HepG2 (cell line): ENCODE data around the gene LGALS4. TPM values are rescaled to one million over a fixed set of nuclear protein-coding genes. Genes with fewer than 3 reads are reported as not detected.

ENCODE experiments used
- BHLHE40 ChIP-seq: IDR thresholded peaks from 2 replicates; pipeline ENCODE4 v1.6.1; 2011; ENCODE audit warnings: low read length, improper control_type of control experiment
- FOXA1 ChIP-seq, 2 experiments: fragments of 450-650 bp in 1 of 2; sonication (generic) in 1 of 2; formaldehyde crosslinking in 1 of 2; IDR thresholded peaks; 2 replicates each; pipeline versions ENCODE4 v1.4.0 to v1.6.1; 2016 to 2020; ENCODE audit warnings: missing genetic modification reagents in 1 of 2
- HMGXB3 ChIP-seq: sonication (generic); formaldehyde crosslinking; IDR thresholded peaks from 2 replicates; pipeline ENCODE4 v1.4.0; 2020; ENCODE audit warnings: missing genetic modification reagents, borderline replicate concordance
- LCORL ChIP-seq, 2 experiments: fragments of 450-650 bp in 1 of 2; sonication (generic) in 1 of 2; formaldehyde crosslinking in 1 of 2; IDR thresholded peaks; 2 replicates each; pipeline versions ENCODE4 v1.5.0 to v1.6.1; 2017 to 2020; ENCODE audit warnings: antibody characterized with exemption in 1 of 2, missing genetic modification reagents in 1 of 2
- NCOA1 ChIP-seq: sonication (generic); formaldehyde crosslinking; IDR thresholded peaks from 2 replicates; pipeline ENCODE4 v1.9.0; 2021; ENCODE audit warnings: missing genetic modification reagents
- NR2F6 ChIP-seq, 2 experiments: IDR thresholded peaks; 2 replicates each; pipeline ENCODE4 v1.6.1; 2016; ENCODE audit warnings: antibody characterized with exemption in 1 of 2, mild to moderate bottlenecking in 1 of 2
- SYNCRIP ChIP-seq: fragments of 200-400 bp; formaldehyde crosslinking; IDR thresholded peaks from 2 replicates; pipeline ENCODE4 v1.6.1; 2018; ENCODE audit warnings: mild to moderate bottlenecking, low read depth, low read length; ENCODE audit not compliant: insufficient read depth
- ZFP82 ChIP-seq: sonication (generic); formaldehyde crosslinking; IDR thresholded peaks from 2 replicates; pipeline ENCODE4 v1.5.1; 2020; ENCODE audit warnings: mild to moderate bottlenecking, missing genetic modification reagents, borderline replicate concordance
- ZNF318 ChIP-seq: sonication (generic); formaldehyde crosslinking; IDR thresholded peaks from 2 replicates; pipeline ENCODE4 v1.4.0; 2020; ENCODE audit warnings: mild to moderate bottlenecking, missing genetic modification reagents
- ZNF724P ChIP-seq: sonication (generic); formaldehyde crosslinking; IDR thresholded peaks from 2 replicates; pipeline ENCODE4 v1.8.0; 2022; ENCODE audit warnings: missing genetic modification reagents, borderline replicate concordance
- ZNF816 ChIP-seq: sonication (generic); formaldehyde crosslinking; IDR thresholded peaks from 2 replicates; pipeline ENCODE4 v1.8.0; 2022; ENCODE audit warnings: missing genetic modification reagents, mild to moderate bottlenecking, borderline replicate concordance
- polyA plus RNA-seq, 8 experiments: library from polyadenylated mRNA; depleted of rRNA in 3 of 8; stranded (reverse) in 7 of 8; unstranded in 1 of 8; fragments of >200 nt; fragmentation: Illumina TruSeq in 4 of 8; extraction: Trizol in 4 of 8; gene quantifications; 2 replicates each; pipeline versions ENCODE4 v1.2.1 to v1.2.3, GENCODE V29; 2011 to 2016; ENCODE audit warnings: low read depth in 4 of 8, missing spikeins in 1 of 8, mixed read lengths in 1 of 8; ENCODE audit not compliant: insufficient read depth in 1 of 8
- total RNA-seq, 5 experiments: library from RNA; depleted of rRNA; stranded (reverse); fragments of >200 nt; fragmentation: Illumina TruSeq; extraction: Trizol; gene quantifications; 2 replicates each; pipeline ENCODE4 v1.2.3, GENCODE V29; 2016; ENCODE audit warnings: low read depth in 1 of 5
- TF ChIP-seq, protein P1 (sequence below): sonication (generic); formaldehyde crosslinking; IDR thresholded peaks from 2 replicates; pipeline ENCODE4 v1.9.0; 2022; ENCODE audit warnings: low read depth, missing genetic modification reagents

The LGALS4 gene
- total and polyA plus RNA-seq, 2 of the 13 experiments (the other 11 are each of a cell fraction or from before 2014, with no cell fraction given), result 0.24 to 0.71 TPM

DNA sequence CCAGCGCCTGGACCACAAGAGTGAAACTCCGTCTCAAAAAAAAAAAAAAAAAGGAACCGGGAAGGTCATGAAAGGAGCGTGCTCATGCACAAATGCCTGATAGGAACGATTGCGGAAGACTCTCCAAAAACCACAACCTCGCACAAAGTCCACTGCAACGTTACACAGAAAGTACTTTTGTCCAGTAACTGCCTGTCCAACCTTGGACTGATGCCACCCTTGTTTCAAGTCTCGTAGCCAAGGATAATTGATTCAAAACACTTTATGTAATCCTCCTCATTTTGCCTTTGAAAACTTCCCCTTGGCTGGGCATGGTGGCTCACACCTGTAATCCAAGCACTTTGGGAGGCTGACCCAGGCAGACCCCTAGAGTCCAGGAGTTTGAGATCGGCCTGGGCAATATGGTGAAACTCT lies 53.1 kb downstream of the LGALS4 start (continued):
- TF ChIP-seq, protein P1, sequence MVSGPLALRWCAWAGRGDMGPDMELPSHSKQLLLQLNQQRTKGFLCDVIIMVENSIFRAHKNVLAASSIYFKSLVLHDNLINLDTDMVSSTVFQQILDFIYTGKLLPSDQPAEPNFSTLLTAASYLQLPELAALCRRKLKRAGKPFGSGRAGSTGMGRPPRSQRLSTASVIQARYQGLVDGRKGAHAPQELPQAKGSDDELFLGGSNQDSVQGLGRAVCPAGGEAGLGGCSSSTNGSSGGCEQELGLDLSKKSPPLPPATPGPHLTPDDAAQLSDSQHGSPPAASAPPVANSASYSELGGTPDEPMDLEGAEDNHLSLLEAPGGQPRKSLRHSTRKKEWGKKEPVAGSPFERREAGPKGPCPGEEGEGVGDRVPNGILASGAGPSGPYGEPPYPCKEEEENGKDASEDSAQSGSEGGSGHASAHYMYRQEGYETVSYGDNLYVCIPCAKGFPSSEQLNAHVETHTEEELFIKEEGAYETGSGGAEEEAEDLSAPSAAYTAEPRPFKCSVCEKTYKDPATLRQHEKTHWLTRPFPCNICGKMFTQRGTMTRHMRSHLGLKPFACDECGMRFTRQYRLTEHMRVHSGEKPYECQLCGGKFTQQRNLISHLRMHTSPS (CRISPR knock-in tag), result peak; percentile 69; the same call in 1 of the 2 replicates
- TF ChIP-seq FOXA1 (IDR thresholded peaks at IDR 0.05), result no peak
- peak; percentile 65; the same call in 1 of the 2 replicates for TF ChIP-seq FOXA1 (CRISPR knock-in tag; IDR thresholded peaks at IDR 0.05)
- TF ChIP-seq NR2F6 (IDR thresholded peaks at IDR 0.05), result peak; percentile 88
- TF ChIP-seq NR2F6 (CRISPR knock-in tag; IDR thresholded peaks at IDR 0.05), result peak; percentile 89
- no peak for TF ChIP-seq ZFP82 (CRISPR knock-in tag)
- no peak for TF ChIP-seq SYNCRIP
- TF ChIP-seq HMGXB3 (CRISPR knock-in tag), result peak; percentile 65; the same call in 1 of the 2 replicates
- peak; percentile 29; the same call in 1 of the 2 replicates for TF ChIP-seq BHLHE40
- no peak for TF ChIP-seq ZNF816 (CRISPR knock-in tag)
- TF ChIP-seq ZNF724P, result no peak
- TF ChIP-seq LCORL (IDR thresholded peaks at IDR 0.05), result peak; percentile 97
- peak; percentile 97 for TF ChIP-seq LCORL (CRISPR knock-in tag; IDR thresholded peaks at IDR 0.05)
- TF ChIP-seq ZNF318, result 0 out of 2 replicates have a peak, but pooled peaks have one; percentile 53
- TF ChIP-seq NCOA1, result no peak
